Gastrocnemius medialis (tissue), 4 donors: ENCODE measurements around the gene KCNIP1.

Source experiments
- POLR2A ChIP-seq, 2 donors: fragments of 450-650 bp; IDR thresholded peaks; one replicate each; pipeline ENCODE4 v1.6.1; 2017; ENCODE audit warnings: antibody characterized with exemption in 2 of 2, mild to moderate bottlenecking in 2 of 2, moderate library complexity in 2 of 2
- TF ChIP-seq, protein P1 (sequence below), 5 experiments: fragments of 450-650 bp in 3 of 5; fragments of 200-600 bp in 2 of 5; sonication (generic) in 2 of 5; IDR thresholded peaks in 4 of 5; conservative IDR thresholded peaks in 1 of 5; 1 replicate in 4 of 5; 2 replicates in 1 of 5; pipeline ENCODE4 v1.5.1; 2016 to 2019; ENCODE audit warnings: antibody characterized with exemption in 5 of 5, mild to moderate bottlenecking in 3 of 5, moderate library complexity in 3 of 5

DNA sequence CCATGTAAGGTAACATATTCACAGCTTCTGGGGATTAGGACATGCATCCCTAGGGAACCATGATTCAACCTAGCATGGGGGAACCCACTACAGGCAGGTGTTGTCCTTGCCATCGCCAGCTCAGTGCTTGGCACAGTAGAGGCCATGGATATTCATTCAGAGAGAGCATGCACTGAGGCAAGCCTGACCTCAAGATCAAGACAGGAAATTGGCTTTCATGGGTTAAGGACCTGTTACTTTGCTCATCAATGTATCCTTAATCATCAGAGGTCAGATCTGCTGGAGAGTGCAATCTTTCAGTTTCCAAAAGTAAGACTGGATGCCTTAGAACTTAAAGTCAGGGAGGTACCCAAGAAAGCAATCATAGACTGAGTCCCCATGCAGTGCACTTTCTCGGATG, 84.0 kb downstream of the KCNIP1 start:
- TF ChIP-seq, protein P1, sequence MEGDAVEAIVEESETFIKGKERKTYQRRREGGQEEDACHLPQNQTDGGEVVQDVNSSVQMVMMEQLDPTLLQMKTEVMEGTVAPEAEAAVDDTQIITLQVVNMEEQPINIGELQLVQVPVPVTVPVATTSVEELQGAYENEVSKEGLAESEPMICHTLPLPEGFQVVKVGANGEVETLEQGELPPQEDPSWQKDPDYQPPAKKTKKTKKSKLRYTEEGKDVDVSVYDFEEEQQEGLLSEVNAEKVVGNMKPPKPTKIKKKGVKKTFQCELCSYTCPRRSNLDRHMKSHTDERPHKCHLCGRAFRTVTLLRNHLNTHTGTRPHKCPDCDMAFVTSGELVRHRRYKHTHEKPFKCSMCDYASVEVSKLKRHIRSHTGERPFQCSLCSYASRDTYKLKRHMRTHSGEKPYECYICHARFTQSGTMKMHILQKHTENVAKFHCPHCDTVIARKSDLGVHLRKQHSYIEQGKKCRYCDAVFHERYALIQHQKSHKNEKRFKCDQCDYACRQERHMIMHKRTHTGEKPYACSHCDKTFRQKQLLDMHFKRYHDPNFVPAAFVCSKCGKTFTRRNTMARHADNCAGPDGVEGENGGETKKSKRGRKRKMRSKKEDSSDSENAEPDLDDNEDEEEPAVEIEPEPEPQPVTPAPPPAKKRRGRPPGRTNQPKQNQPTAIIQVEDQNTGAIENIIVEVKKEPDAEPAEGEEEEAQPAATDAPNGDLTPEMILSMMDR (IDR thresholded peaks at IDR 0.05 in 4 of 5, conservative IDR thresholded peaks at IDR 0.05 in 1 of 5) = no peak
- TF ChIP-seq POLR2A (IDR thresholded peaks at IDR 0.05) = no peak
